SK-N-SH (cell line): ENCODE measurements around the gene OPRPN.

ENCODE experiments used
- EP300 ChIP-seq, 2 experiments: IDR thresholded peaks; 2 replicates each; pipeline versions ENCODE4 v1.4.0 to v1.6.1; 2012; ENCODE audit warnings: borderline replicate concordance in 1 of 2, low read depth in 1 of 2, low read length in 1 of 2
- EZH2phosphoT487 ChIP-seq: fragments of 200-600 bp; sonication (generic); IDR thresholded peaks from 2 replicates; pipeline ENCODE4 v1.6.1; 2017; ENCODE audit warnings: low read depth, mixed run types, mild to moderate bottlenecking, antibody characterized with exemption, moderate library complexity, borderline replicate concordance
- FOXM1 ChIP-seq: IDR thresholded peaks from 2 replicates; pipeline ENCODE4 v1.4.0; 2012; ENCODE audit warnings: low read depth, mild to moderate bottlenecking
- GABPA ChIP-seq: IDR thresholded peaks from 2 replicates; pipeline ENCODE4 v1.4.0; 2012; ENCODE audit warnings: low read depth, mild to moderate bottlenecking
- NFIC ChIP-seq: IDR thresholded peaks from 2 replicates; pipeline ENCODE4 v1.4.0; 2012; ENCODE audit warnings: borderline replicate concordance
- NRF1 ChIP-seq: IDR thresholded peaks from 2 replicates; pipeline ENCODE4 v1.6.1; 2012; ENCODE audit warnings: low read depth, mild to moderate bottlenecking, low read length
- RCOR1 ChIP-seq: fragments of 150-350 bp; IDR thresholded peaks from 2 replicates; pipeline ENCODE4 v1.6.1; 2017; ENCODE audit warnings: antibody characterized with exemption, low read length
- RFX5 ChIP-seq: IDR thresholded peaks from 2 replicates; pipeline ENCODE4 v1.6.1; 2012; ENCODE audit warnings: mild to moderate bottlenecking, improper control_type of control experiment, low read length
- SMC3 ChIP-seq: IDR thresholded peaks from 2 replicates; pipeline ENCODE4 v1.6.1; 2012; ENCODE audit warnings: low read depth, low read length, improper control_type of control experiment
- TF ChIP-seq, protein P1 (sequence below): fragments of 200-600 bp; sonication (generic); IDR thresholded peaks from 2 replicates; pipeline ENCODE4 v1.6.1; 2017; ENCODE audit warnings: antibody characterized with exemption, mild to moderate bottlenecking, moderate library complexity
- TF ChIP-seq, protein P2 (sequence below): IDR thresholded peaks from 2 replicates; pipeline ENCODE4 v1.4.0; 2012; ENCODE audit warnings: low read depth, borderline replicate concordance
- TF ChIP-seq, protein P3 (sequence below): IDR thresholded peaks from 2 replicates; pipeline ENCODE4 v1.4.0; 2012; ENCODE audit warnings: low read depth
- TF ChIP-seq, protein P4 (sequence below): IDR thresholded peaks from 2 replicates; pipeline ENCODE4 v1.4.0; 2012; ENCODE audit warnings: low read depth, borderline replicate concordance

DNA sequence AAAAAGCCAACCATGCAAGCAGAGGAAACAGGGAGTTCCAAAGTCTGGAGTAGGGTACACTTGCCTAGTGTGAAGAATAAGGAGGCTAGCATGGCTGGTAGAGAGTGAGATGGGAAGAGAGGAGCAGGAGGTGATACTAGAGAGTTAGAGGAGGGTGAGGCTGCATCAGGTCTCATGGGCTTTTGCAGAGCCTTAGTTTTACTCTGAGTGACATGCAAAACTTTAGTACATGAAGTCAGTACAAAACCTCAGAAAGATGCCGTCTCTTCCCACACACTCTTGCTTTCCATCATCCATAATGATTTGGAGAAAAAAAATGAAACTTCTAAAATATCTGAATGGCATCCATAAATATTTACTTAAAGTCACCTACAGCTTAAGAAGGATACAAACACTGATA lies 5.0 kb downstream of the OPRPN start:
- TF ChIP-seq RFX5 (no peak), EZH2phosphoT487 (no peak), FOXM1 (no peak), NFIC (no peak), GABPA (no peak), RCOR1 (no peak), SMC3 (no peak), NRF1 (no peak), EP300 (IDR thresholded peaks at IDR 0.05; ENCODE audit: borderline replicate concordance in 1 of 2, low read depth in 1 of 2, low read length in 1 of 2) (no peak)
- TF ChIP-seq, protein P1, sequence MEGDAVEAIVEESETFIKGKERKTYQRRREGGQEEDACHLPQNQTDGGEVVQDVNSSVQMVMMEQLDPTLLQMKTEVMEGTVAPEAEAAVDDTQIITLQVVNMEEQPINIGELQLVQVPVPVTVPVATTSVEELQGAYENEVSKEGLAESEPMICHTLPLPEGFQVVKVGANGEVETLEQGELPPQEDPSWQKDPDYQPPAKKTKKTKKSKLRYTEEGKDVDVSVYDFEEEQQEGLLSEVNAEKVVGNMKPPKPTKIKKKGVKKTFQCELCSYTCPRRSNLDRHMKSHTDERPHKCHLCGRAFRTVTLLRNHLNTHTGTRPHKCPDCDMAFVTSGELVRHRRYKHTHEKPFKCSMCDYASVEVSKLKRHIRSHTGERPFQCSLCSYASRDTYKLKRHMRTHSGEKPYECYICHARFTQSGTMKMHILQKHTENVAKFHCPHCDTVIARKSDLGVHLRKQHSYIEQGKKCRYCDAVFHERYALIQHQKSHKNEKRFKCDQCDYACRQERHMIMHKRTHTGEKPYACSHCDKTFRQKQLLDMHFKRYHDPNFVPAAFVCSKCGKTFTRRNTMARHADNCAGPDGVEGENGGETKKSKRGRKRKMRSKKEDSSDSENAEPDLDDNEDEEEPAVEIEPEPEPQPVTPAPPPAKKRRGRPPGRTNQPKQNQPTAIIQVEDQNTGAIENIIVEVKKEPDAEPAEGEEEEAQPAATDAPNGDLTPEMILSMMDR = no peak
- TF ChIP-seq, protein P2, sequence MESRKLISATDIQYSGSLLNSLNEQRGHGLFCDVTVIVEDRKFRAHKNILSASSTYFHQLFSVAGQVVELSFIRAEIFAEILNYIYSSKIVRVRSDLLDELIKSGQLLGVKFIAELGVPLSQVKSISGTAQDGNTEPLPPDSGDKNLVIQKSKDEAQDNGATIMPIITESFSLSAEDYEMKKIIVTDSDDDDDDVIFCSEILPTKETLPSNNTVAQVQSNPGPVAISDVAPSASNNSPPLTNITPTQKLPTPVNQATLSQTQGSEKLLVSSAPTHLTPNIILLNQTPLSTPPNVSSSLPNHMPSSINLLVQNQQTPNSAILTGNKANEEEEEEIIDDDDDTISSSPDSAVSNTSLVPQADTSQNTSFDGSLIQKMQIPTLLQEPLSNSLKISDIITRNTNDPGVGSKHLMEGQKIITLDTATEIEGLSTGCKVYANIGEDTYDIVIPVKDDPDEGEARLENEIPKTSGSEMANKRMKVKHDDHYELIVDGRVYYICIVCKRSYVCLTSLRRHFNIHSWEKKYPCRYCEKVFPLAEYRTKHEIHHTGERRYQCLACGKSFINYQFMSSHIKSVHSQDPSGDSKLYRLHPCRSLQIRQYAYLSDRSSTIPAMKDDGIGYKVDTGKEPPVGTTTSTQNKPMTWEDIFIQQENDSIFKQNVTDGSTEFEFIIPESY = no peak
- TF ChIP-seq, protein P3, sequence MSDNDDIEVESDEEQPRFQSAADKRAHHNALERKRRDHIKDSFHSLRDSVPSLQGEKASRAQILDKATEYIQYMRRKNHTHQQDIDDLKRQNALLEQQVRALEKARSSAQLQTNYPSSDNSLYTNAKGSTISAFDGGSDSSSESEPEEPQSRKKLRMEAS = no peak
- TF ChIP-seq, protein P4, sequence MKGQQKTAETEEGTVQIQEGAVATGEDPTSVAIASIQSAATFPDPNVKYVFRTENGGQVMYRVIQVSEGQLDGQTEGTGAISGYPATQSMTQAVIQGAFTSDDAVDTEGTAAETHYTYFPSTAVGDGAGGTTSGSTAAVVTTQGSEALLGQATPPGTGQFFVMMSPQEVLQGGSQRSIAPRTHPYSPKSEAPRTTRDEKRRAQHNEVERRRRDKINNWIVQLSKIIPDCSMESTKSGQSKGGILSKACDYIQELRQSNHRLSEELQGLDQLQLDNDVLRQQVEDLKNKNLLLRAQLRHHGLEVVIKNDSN = no peak
